Glomerular visceral epithelial cell (primary cell): ENCODE data around the gene CTNNBIP1.
"Not testable (repeated sequence)": the region's sequence is repeated elsewhere in the genome, so short reads cannot be mapped to it uniquely, and the experiment has no call there.

Experiments
- DNase-seq: peaks from one replicate; pipeline ENCODE4 v3.0.0-alpha.2; 2016; ENCODE audit errors: extremely low spot score

The CTNNBIP1 gene

GRCh38 chr1:9805006-9805508, 105.0 kb downstream of the CTNNBIP1 start:
- DNase-seq = no peak

GRCh38 chr1:9803003-9803918, 106.8 kb downstream of the CTNNBIP1 start:
- DNase-seq = not testable (repeated sequence)

GRCh38 chr1:9801909-9802308, 108.2 kb downstream of the CTNNBIP1 start:
- DNase-seq = no peak
